Keratinocyte (primary cell): ENCODE data around the gene ADAM19.

ENCODE experiments used
- EZH2 ChIP-seq: IDR thresholded peaks from one replicate; pipeline ENCODE4 v1.6.1; 2012; ENCODE audit warnings: inconsistent platforms, mild to moderate bottlenecking, low read length, moderate library complexity
- TF ChIP-seq, protein P1 (sequence below), 3 experiments: IDR thresholded peaks in 1 of 3; conservative IDR thresholded peaks in 1 of 3; optimal IDR thresholded peaks in 1 of 3; 2 replicates in 2 of 3; 3 replicates in 1 of 3; pipeline versions ENCODE3 to v1.5.1; 2011; ENCODE audit warnings: low read length in 3 of 3, mild to moderate bottlenecking in 3 of 3, moderate library complexity in 2 of 3, control low read depth in 1 of 3, inconsistent platforms in 1 of 3; ENCODE audit not compliant: insufficient read depth in 2 of 3; ENCODE audit errors: extremely low read depth in 1 of 3

DNA sequence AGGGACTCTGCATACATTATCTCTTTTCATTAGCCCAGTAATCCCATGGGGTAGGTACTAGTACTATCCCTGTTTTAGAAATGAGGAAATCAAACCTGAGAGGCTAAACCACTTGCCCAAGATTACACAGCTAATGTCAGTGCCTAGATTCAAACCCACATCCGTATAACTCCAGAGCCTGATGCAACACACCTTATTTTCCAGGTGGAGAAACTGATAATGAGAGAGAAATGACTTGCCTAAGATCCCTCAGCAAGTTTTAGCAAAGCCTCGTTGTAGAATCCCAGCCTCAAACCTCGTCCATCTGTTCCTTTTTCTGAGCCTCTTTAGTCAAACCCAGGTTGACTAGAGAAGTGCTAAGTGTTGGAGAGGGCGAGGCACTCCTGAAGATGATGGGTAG is 1.1 kb upstream of the ADAM19 start:
- TF ChIP-seq, protein P1, sequence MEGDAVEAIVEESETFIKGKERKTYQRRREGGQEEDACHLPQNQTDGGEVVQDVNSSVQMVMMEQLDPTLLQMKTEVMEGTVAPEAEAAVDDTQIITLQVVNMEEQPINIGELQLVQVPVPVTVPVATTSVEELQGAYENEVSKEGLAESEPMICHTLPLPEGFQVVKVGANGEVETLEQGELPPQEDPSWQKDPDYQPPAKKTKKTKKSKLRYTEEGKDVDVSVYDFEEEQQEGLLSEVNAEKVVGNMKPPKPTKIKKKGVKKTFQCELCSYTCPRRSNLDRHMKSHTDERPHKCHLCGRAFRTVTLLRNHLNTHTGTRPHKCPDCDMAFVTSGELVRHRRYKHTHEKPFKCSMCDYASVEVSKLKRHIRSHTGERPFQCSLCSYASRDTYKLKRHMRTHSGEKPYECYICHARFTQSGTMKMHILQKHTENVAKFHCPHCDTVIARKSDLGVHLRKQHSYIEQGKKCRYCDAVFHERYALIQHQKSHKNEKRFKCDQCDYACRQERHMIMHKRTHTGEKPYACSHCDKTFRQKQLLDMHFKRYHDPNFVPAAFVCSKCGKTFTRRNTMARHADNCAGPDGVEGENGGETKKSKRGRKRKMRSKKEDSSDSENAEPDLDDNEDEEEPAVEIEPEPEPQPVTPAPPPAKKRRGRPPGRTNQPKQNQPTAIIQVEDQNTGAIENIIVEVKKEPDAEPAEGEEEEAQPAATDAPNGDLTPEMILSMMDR (optimal IDR thresholded peaks at IDR 0.05 in 1 of 3, IDR thresholded peaks at IDR 0.05 in 1 of 3, conservative IDR thresholded peaks at IDR 0.05 in 1 of 3; ENCODE audit: extremely low read depth in 1 of 3, insufficient read depth in 2 of 3, low read length in 3 of 3) = no peak
- no peak for TF ChIP-seq EZH2
